ENCODE measurements around the gene TNK2.
A peak's percentile ranks its signal among the peaks of the same experiment; 100 is the strongest.

The TNK2 gene

GRCh38 chr3:195823280-195823679, 85.1 kb downstream of the TNK2 start:
- Histone ChIP-seq H2AFZ (ENCODE audit: low read length) (no peak overlapping the region), H3K4me2 (ENCODE audit: insufficient read depth, low read length, poor library complexity, severe bottlenecking) (no peak overlapping the region), H2BK5ac (ENCODE audit: low read length) (no peak overlapping the region), H3K36me3 (replicated peaks in 1 of 2; ENCODE audit: control insufficient read depth in 2 of 2, insufficient read depth in 2 of 2, low read length in 2 of 2) (no peaks in the 10 kb centered on the region), H3K4ac (ENCODE audit: low read length) (no peak overlapping the region), H3K27me3 (ENCODE audit: control insufficient read depth in 3 of 3, insufficient read depth in 3 of 3, low read depth in 1 of 3, low read length in 3 of 3) (peaks cover 0 to 27% (median 0%) of the 10 kb centered on the region in 3 experiments), H3K4me1 (ENCODE audit: control insufficient read depth in 2 of 2, insufficient read depth in 1 of 2, low read depth in 1 of 2, low read length in 2 of 2) (no peaks in the 10 kb centered on the region), H3K4me3 (ENCODE audit: low read length in 2 of 2) (no peak overlapping the region), H3K23ac (ENCODE audit: low read depth, low read length, poor library complexity) (no peak overlapping the region), H2BK15ac (ENCODE audit: low read length) (no peak overlapping the region), H3K9me3 (replicated peaks in 1 of 2; ENCODE audit: control insufficient read depth in 2 of 2, insufficient read depth in 1 of 2, low read depth in 1 of 2, low read length in 2 of 2) (no peaks in the 10 kb centered on the region), H3K14ac (ENCODE audit: low read length) (no peak overlapping the region), H4K91ac (ENCODE audit: low read depth, low read length, poor library complexity) (no peak overlapping the region), H3K27ac (replicated peaks; ENCODE audit: low read length) (no peak overlapping the region), H2BK120ac (ENCODE audit: low read depth, low read length) (no peak overlapping the region), H3K79me1 (ENCODE audit: low read depth, low read length) (no peaks in the 10 kb centered on the region), H3K18ac (ENCODE audit: low read length) (no peak overlapping the region), H3K9ac (ENCODE audit: low read depth, low read length, poor library complexity) (no peak overlapping the region), H2BK12ac (ENCODE audit: low read length) (no peak overlapping the region), H2AK5ac (ENCODE audit: low read depth, low read length) (no peak overlapping the region), H4K8ac (ENCODE audit: low read depth, low read length) (no peak overlapping the region)
- WGBS, 2 donors (ENCODE audit: extremely low coverage in 2 of 2, insufficient read length in 2 of 2, insufficient replicate concordance in 1 of 2): no CpG with 5 or more reads among the region's 10 CpGs
- DNase-seq (ENCODE audit: low spot score): no peak

GRCh38 chr3:195822131-195822696, 86.1 kb downstream of the TNK2 start:
- Histone ChIP-seq H3K27ac (replicated peaks; ENCODE audit: low read length) (no peak overlapping the region), H3K36me3 (replicated peaks in 1 of 2; ENCODE audit: control insufficient read depth in 2 of 2, insufficient read depth in 2 of 2, low read length in 2 of 2) (no peaks in the 10 kb centered on the region), H3K23ac (ENCODE audit: low read depth, low read length, poor library complexity) (no peak overlapping the region), H3K9ac (ENCODE audit: low read depth, low read length, poor library complexity) (no peak overlapping the region), H3K4me3 (ENCODE audit: low read length in 2 of 2) (no peak overlapping the region), H3K79me1 (ENCODE audit: low read depth, low read length) (no peaks in the 10 kb centered on the region), H4K8ac (ENCODE audit: low read depth, low read length) (no peak overlapping the region), H3K9me3 (replicated peaks in 1 of 2; ENCODE audit: control insufficient read depth in 2 of 2, insufficient read depth in 1 of 2, low read depth in 1 of 2, low read length in 2 of 2) (no peaks in the 10 kb centered on the region), H3K4me1 (ENCODE audit: control insufficient read depth in 2 of 2, insufficient read depth in 1 of 2, low read depth in 1 of 2, low read length in 2 of 2) (no peaks in the 10 kb centered on the region), H2BK12ac (ENCODE audit: low read length) (no peak overlapping the region), H2AFZ (ENCODE audit: low read length) (no peak overlapping the region), H3K14ac (ENCODE audit: low read length) (no peak overlapping the region), H2BK5ac (ENCODE audit: low read length) (no peak overlapping the region), H3K18ac (ENCODE audit: low read length) (no peak overlapping the region), H3K4me2 (ENCODE audit: insufficient read depth, low read length, poor library complexity, severe bottlenecking) (no peak overlapping the region), H3K27me3 (ENCODE audit: control insufficient read depth in 3 of 3, insufficient read depth in 3 of 3, low read depth in 1 of 3, low read length in 3 of 3) (peaks cover 0 to 36% (median 0%) of the 10 kb centered on the region in 3 experiments), H2AK5ac (ENCODE audit: low read depth, low read length) (no peak overlapping the region), H2BK120ac (ENCODE audit: low read depth, low read length) (no peak overlapping the region), H2BK15ac (ENCODE audit: low read length) (no peak overlapping the region), H3K4ac (ENCODE audit: low read length) (no peak overlapping the region), H4K91ac (ENCODE audit: low read depth, low read length, poor library complexity) (no peak overlapping the region)
- no CpG with 5 or more reads among the region's 16 CpGs for WGBS, 2 donors (ENCODE audit: extremely low coverage in 2 of 2, insufficient read length in 2 of 2, insufficient replicate concordance in 1 of 2)
- DNase-seq (ENCODE audit: low spot score): no peak

GRCh38 chr3:195821403-195822130, 86.8 kb downstream of the TNK2 start:
- Histone ChIP-seq H3K9ac (ENCODE audit: low read depth, low read length, poor library complexity) (no peak overlapping the region), H2BK5ac (ENCODE audit: low read length) (no peak overlapping the region), H3K79me1 (ENCODE audit: low read depth, low read length) (no peaks in the 10 kb centered on the region), H4K91ac (ENCODE audit: low read depth, low read length, poor library complexity) (no peak overlapping the region), H2AFZ (ENCODE audit: low read length) (no peak overlapping the region), H3K4me2 (ENCODE audit: insufficient read depth, low read length, poor library complexity, severe bottlenecking) (no peak overlapping the region), H3K18ac (ENCODE audit: low read length) (peak overlapping the region; percentile 66), H2BK15ac (ENCODE audit: low read length) (no peak overlapping the region), H3K36me3 (replicated peaks in 1 of 2; ENCODE audit: control insufficient read depth in 2 of 2, insufficient read depth in 2 of 2, low read length in 2 of 2) (no peaks in the 10 kb centered on the region), H3K4me3 (ENCODE audit: low read length in 2 of 2) (no peak overlapping the region), H3K4ac (ENCODE audit: low read length) (no peak overlapping the region), H3K23ac (ENCODE audit: low read depth, low read length, poor library complexity) (no peak overlapping the region), H2AK5ac (ENCODE audit: low read depth, low read length) (peak overlapping the region; percentile 11), H2BK12ac (ENCODE audit: low read length) (no peak overlapping the region), H3K27me3 (ENCODE audit: control insufficient read depth in 3 of 3, insufficient read depth in 3 of 3, low read depth in 1 of 3, low read length in 3 of 3) (peaks cover 0 to 36% (median 0%) of the 10 kb centered on the region in 3 experiments), H3K9me3 (replicated peaks in 1 of 2; ENCODE audit: control insufficient read depth in 2 of 2, insufficient read depth in 1 of 2, low read depth in 1 of 2, low read length in 2 of 2) (no peaks in the 10 kb centered on the region), H2BK120ac (ENCODE audit: low read depth, low read length) (no peak overlapping the region), H3K27ac (replicated peaks; ENCODE audit: low read length) (no peak overlapping the region), H3K14ac (ENCODE audit: low read length) (peak overlapping the region; percentile 9), H4K8ac (ENCODE audit: low read depth, low read length) (no peak overlapping the region), H3K4me1 (ENCODE audit: control insufficient read depth in 2 of 2, insufficient read depth in 1 of 2, low read depth in 1 of 2, low read length in 2 of 2) (no peaks in the 10 kb centered on the region)
- DNase-seq (ENCODE audit: low spot score): no peak
- no CpG with 5 or more reads among the region's 21 CpGs for WGBS, 2 donors (ENCODE audit: extremely low coverage in 2 of 2, insufficient read length in 2 of 2, insufficient replicate concordance in 1 of 2)

GRCh38 chr3:195820901-195821300, 87.5 kb downstream of the TNK2 start:
- Histone ChIP-seq H4K91ac (ENCODE audit: low read depth, low read length, poor library complexity) (no peak overlapping the region), H3K9me3 (replicated peaks in 1 of 2; ENCODE audit: control insufficient read depth in 2 of 2, insufficient read depth in 1 of 2, low read depth in 1 of 2, low read length in 2 of 2) (no peaks in the 10 kb centered on the region), H3K4me1 (ENCODE audit: control insufficient read depth in 2 of 2, insufficient read depth in 1 of 2, low read depth in 1 of 2, low read length in 2 of 2) (no peaks in the 10 kb centered on the region), H3K14ac (ENCODE audit: low read length) (no peak overlapping the region), H2BK15ac (ENCODE audit: low read length) (no peak overlapping the region), H4K8ac (ENCODE audit: low read depth, low read length) (no peak overlapping the region), H3K4ac (ENCODE audit: low read length) (no peak overlapping the region), H3K27ac (replicated peaks; ENCODE audit: low read length) (no peak overlapping the region), H3K4me3 (ENCODE audit: low read length in 2 of 2) (no peak overlapping the region), H3K4me2 (ENCODE audit: insufficient read depth, low read length, poor library complexity, severe bottlenecking) (no peak overlapping the region), H2BK120ac (ENCODE audit: low read depth, low read length) (no peak overlapping the region), H3K36me3 (replicated peaks in 1 of 2; ENCODE audit: control insufficient read depth in 2 of 2, insufficient read depth in 2 of 2, low read length in 2 of 2) (no peaks in the 10 kb centered on the region), H3K23ac (ENCODE audit: low read depth, low read length, poor library complexity) (no peak overlapping the region), H2AFZ (ENCODE audit: low read length) (no peak overlapping the region), H3K79me1 (ENCODE audit: low read depth, low read length) (no peaks in the 10 kb centered on the region), H2BK12ac (ENCODE audit: low read length) (no peak overlapping the region), H3K9ac (ENCODE audit: low read depth, low read length, poor library complexity) (no peak overlapping the region), H3K27me3 (ENCODE audit: control insufficient read depth in 3 of 3, insufficient read depth in 3 of 3, low read depth in 1 of 3, low read length in 3 of 3) (peaks cover 0 to 35% (median 0%) of the 10 kb centered on the region in 3 experiments), H3K18ac (ENCODE audit: low read length) (no peak overlapping the region), H2AK5ac (ENCODE audit: low read depth, low read length) (no peak overlapping the region), H2BK5ac (ENCODE audit: low read length) (no peak overlapping the region)
- no peak for DNase-seq (ENCODE audit: low spot score)
- WGBS, 2 donors (ENCODE audit: extremely low coverage in 2 of 2, insufficient read length in 2 of 2, insufficient replicate concordance in 1 of 2): no CpG with 5 or more reads among the region's 5 CpGs
